GM06990 (cell line): ENCODE results near the gene FUT1.
"Not testable (repeated sequence)": the region's sequence is repeated elsewhere in the genome, so short reads cannot be mapped to it uniquely, and the experiment has no call there.

Experiments
- DNase-seq: peaks from one replicate; pipeline ENCODE4 v3.0.0-alpha.2; 2011; ENCODE audit not compliant: insufficient read length; ENCODE audit errors: extremely low read depth
- H3K27me3 ChIP-seq: replicated peaks from 2 replicates; pipeline ENCODE4 v1.6.0; 2011; ENCODE audit warnings: low read length; ENCODE audit not compliant: control insufficient read depth, insufficient read depth
- H3K36me3 ChIP-seq: 2 replicates; pipeline ENCODE4 v1.5.1; 2011; ENCODE audit warnings: low read length; ENCODE audit not compliant: control insufficient read depth, insufficient read depth
- H3K4me3 ChIP-seq: replicated peaks from 2 replicates; pipeline ENCODE4 v1.5.1; 2011; ENCODE audit warnings: low read depth, mild to moderate bottlenecking, control low read depth, low read length
- TF ChIP-seq, protein P1 (sequence below): IDR thresholded peaks from 2 replicates; pipeline ENCODE4 v1.5.1; 2011; ENCODE audit warnings: low read length, control low read depth, mild to moderate bottlenecking, inconsistent platforms; ENCODE audit not compliant: insufficient read depth, poor library complexity, severe bottlenecking

Gene FUT1

GRCh38 chr19:48795685-48796070, 43.2 kb upstream of the FUT1 start:
- TF ChIP-seq, protein P1, sequence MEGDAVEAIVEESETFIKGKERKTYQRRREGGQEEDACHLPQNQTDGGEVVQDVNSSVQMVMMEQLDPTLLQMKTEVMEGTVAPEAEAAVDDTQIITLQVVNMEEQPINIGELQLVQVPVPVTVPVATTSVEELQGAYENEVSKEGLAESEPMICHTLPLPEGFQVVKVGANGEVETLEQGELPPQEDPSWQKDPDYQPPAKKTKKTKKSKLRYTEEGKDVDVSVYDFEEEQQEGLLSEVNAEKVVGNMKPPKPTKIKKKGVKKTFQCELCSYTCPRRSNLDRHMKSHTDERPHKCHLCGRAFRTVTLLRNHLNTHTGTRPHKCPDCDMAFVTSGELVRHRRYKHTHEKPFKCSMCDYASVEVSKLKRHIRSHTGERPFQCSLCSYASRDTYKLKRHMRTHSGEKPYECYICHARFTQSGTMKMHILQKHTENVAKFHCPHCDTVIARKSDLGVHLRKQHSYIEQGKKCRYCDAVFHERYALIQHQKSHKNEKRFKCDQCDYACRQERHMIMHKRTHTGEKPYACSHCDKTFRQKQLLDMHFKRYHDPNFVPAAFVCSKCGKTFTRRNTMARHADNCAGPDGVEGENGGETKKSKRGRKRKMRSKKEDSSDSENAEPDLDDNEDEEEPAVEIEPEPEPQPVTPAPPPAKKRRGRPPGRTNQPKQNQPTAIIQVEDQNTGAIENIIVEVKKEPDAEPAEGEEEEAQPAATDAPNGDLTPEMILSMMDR = no peak
- H3K4me3 ChIP-seq = no peak overlapping the region
- H3K27me3 ChIP-seq = no peaks in the 10 kb centered on the region
- DNase-seq = no peak
- H3K36me3 ChIP-seq = no peaks in the 10 kb centered on the region; the same call in 1 of the 2 replicates

DNA sequence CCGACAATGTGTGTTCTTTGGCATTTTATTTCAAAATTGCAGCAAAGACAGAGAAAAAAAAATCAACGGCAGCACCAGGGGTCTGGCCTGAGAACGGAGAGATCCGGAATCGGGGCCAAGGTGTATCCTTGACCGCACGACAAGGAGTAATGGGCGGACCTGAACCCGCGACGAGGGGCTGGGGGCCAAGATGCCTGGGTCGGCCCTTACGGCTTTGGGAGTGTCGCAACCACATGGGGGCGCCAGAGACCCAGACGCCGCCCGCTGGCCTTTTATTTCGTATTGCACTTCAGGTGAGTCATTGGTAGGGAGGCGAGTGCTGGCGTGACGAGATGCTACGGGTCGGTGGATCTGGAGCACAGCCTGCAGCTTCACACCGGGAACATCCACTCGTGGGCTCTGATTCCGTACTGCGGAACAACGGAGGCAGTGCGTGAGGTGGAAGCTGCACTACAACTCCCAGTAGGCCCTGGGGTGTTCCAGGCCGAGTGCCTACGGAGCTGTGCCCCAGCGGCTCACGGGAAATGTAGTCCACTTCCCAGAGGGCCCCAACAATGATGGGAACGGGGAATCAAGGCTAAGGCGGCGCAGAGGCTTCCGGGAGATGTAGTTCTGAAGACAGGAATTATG, 42.7 kb upstream of the FUT1 start:
- H3K36me3 ChIP-seq = no peaks in the 10 kb centered on the region; the same call in 1 of the 2 replicates
- H3K4me3 ChIP-seq = peak overlapping the region; percentile 62
- no peaks in the 10 kb centered on the region for H3K27me3 ChIP-seq
- peak; percentile 88 for DNase-seq
- TF ChIP-seq, protein P1 = peak; percentile 93

DNA sequence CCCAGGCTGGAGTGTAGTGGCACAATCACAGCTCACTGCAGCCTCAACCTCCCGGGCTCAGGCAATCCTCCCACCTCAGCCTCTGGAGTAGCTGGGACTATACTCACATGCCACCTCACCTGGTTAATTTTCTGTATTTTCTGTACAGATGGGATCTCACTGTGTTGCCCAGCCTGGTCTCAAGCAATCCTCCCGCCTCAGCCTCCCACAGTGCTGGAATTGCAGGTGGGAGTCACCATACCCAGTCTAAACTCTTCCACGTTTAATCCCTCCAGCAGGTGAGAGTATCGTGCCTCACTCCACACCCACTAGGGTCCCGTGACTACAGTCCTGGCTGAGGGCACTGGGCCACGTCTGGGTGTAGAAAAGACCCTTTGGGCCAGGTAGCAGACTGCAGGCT, 41.9 kb upstream of the FUT1 start:
- Histone ChIP-seq H3K36me3 (no peaks in the 10 kb centered on the region; the same call in 1 of the 2 replicates), H3K27me3 (no peaks in the 10 kb centered on the region), H3K4me3 (no peak overlapping the region)
- TF ChIP-seq, protein P1 = no peak
- no peak for DNase-seq

DNA sequence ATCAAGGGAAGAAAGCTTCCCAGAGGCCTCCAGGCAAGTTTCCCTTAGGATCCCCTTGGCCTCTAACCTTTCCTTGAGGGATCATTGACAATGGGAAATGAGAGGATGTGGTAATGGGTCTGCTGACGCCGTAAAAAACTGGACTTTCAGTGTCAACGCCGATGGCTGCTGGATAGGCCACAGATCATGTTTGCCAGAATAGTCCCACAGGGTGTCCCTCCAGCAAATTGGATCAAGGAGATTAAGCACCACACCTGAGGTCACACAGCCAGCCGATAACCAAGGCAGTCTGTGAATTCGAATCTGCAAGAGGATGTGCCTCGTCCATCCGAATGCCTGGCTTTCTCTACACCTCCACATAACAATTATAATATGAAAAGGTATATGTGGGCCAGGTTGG, 40.8 kb upstream of the FUT1 start:
- H3K36me3 ChIP-seq = no peaks in the 10 kb centered on the region; the same call in 1 of the 2 replicates
- no peaks in the 10 kb centered on the region for H3K27me3 ChIP-seq
- TF ChIP-seq, protein P1 = no peak
- no peak for DNase-seq
- H3K4me3 ChIP-seq = no peak overlapping the region

DNA sequence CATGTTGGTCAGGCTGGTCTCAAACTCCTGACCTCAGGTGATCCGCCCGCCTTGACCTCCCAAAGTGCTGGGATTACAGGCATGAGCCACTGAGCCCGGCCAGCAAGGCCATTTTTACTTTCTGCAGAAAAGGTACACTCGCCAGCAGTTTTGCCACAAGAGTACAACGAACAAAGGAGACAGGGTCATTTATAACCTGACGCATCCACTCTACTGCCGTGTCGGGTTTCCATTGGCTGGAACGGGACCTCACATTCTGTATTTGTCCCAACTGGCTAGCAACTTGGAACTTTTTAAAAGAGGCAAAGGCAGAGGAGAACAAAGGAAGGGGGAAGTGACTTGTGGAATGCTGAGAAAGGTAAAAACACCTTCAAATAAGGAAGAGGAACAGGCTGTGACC, 34.9 kb upstream of the FUT1 start:
- H3K27me3 ChIP-seq, DNase-seq, H3K36me3 ChIP-seq: not testable (repeated sequence)

DNA sequence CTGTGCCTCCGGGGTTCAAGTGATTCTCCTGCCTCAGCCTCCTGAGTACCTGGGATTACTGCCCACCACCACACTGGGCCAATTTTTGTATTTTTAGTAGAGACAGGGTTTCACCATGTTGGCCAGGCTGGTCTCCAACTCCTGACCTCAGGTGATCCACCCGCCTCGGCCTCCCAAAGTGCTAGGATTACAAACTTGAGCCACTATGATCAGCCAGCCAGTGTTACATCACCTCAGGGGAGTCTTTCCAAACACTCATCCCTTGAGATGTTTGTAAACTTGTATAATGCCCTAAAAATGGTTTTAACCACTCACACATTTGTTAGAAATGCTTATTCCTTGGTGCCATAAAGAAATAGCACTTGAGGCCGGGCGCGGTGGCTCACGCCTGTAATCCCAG, 34.0 kb upstream of the FUT1 start:
- not testable (repeated sequence) for DNase-seq, H3K36me3 ChIP-seq, H3K27me3 ChIP-seq, H3K4me3 ChIP-seq

More for the DNA sequence above, 34.9 kb upstream of the FUT1 start:
- H3K4me3 ChIP-seq = not testable (repeated sequence)

GRCh38 chr19:48784527-48784926, 32.1 kb upstream of the FUT1 start:
- no peaks in the 10 kb centered on the region for H3K27me3 ChIP-seq
- H3K4me3 ChIP-seq = no peak overlapping the region
- no peaks in the 10 kb centered on the region for H3K36me3 ChIP-seq
- no peak for DNase-seq
- TF ChIP-seq, protein P1 = no peak
